Lower lobe of right lung (tissue), 2 donors: ENCODE data around the gene OR2B2. TPM values are rescaled to one million over a fixed set of nuclear protein-coding genes. Genes with fewer than 3 reads are reported as not detected.

Source experiments
- ATAC-seq, 2 donors: fragments of 200-7000 bp; cut with Tn5 transposase; one replicate each; pipeline ENCODE4 v1.9.1; 2020 to 2022; ENCODE audit warnings: mild to moderate bottlenecking in 2 of 2, moderate library complexity in 2 of 2
- DNase-seq: peaks from one replicate; pipeline ENCODE4 v3.0.0-alpha.2; 2020
- H3K27ac ChIP-seq: fragments of 200-600 bp; one replicate; pipeline ENCODE4 v1.8.0; 2022
- H3K27me3 ChIP-seq: fragments of 200-600 bp; one replicate; pipeline ENCODE4 v1.8.0; 2022; ENCODE audit warnings: low read depth
- H3K36me3 ChIP-seq: fragments of 200-600 bp; one replicate; pipeline ENCODE4 v1.8.0; 2022; ENCODE audit warnings: mild to moderate bottlenecking
- H3K4me1 ChIP-seq: fragments of 200-600 bp; one replicate; pipeline ENCODE4 v1.8.0; 2022
- H3K4me3 ChIP-seq: fragments of 200-600 bp; one replicate; pipeline ENCODE4 v1.8.0; 2022; ENCODE audit warnings: mild to moderate bottlenecking
- H3K9me3 ChIP-seq: fragments of 200-600 bp; one replicate; pipeline ENCODE4 v1.8.0; 2022
- CTCF ChIP-seq: fragments of 200-600 bp; IDR thresholded peaks from one replicate; pipeline ENCODE4 v1.8.0; 2022; ENCODE audit warnings: antibody characterized with exemption, mild to moderate bottlenecking
- intact Hi-C: fragments of 100-400 bp; cut with DNase I; formaldehyde crosslinking; loops from one replicate; pipeline ENCODE4 v1.11.0; 2022
- total RNA-seq: library from RNA; stranded (reverse); fragmentation: NEBNext Ultra II Directional; extraction: Animal tissue kit (Norgen Biotek cat#: 25700); gene quantifications from one replicate; pipeline ENCODE4 v1.2.1, GENCODE V29; 2021
- donor health status: DM: no; HTN: yes; CAD: no; lungs with severe emphysema.

The OR2B2 gene
- total RNA-seq, 1 donor from 2014 or later, result not detected

- intact Hi-C loops, result no loop called here
- DNase-seq, result peak; percentile 60
- Histone ChIP-seq H3K27me3 (peaks cover 17% of the 10 kb centered on the region), H3K27ac (peak overlapping the region; percentile 75), H3K4me3 (peak overlapping the region; percentile 71), H3K4me1 (peaks cover 25% of the 10 kb centered on the region), H3K9me3 (no peaks in the 10 kb centered on the region), H3K36me3 (no peaks in the 10 kb centered on the region)
- ATAC-seq, result peak; percentile 4 to 6
- no peak for TF ChIP-seq CTCF
These were observed 48.0 kb downstream of the OR2B2 start for GRCh38 chr6:27863962-27864905.

- H3K9me3 ChIP-seq, result no peaks in the 10 kb centered on the region
- no peak overlapping the region for H3K4me3 ChIP-seq
- peaks cover 23% of the 10 kb centered on the region for H3K4me1 ChIP-seq
- H3K27ac ChIP-seq, result no peak overlapping the region
- no peaks in the 10 kb centered on the region for H3K36me3 ChIP-seq
- no peak for TF ChIP-seq CTCF
- intact Hi-C loops, result no loop called here
- peaks cover 11% of the 10 kb centered on the region for H3K27me3 ChIP-seq
- DNase-seq, result no peak
- ATAC-seq, result no peak
These were observed 49.7 kb downstream of the OR2B2 start for GRCh38 chr6:27862396-27863066.

GRCh38 chr6:27861861-27862260 lies 50.3 kb downstream of the OR2B2 start:
- DNase-seq (no peak), ATAC-seq (no peak)
- Histone ChIP-seq H3K27ac (no peak overlapping the region), H3K27me3 (peaks cover 4% of the 10 kb centered on the region), H3K9me3 (no peaks in the 10 kb centered on the region), H3K4me1 (peaks cover 16% of the 10 kb centered on the region), H3K4me3 (no peak overlapping the region), H3K36me3 (no peaks in the 10 kb centered on the region)
- intact Hi-C loops, result no loop called here
- no peak for TF ChIP-seq CTCF

GRCh38 chr6:27861276-27861840 lies 50.8 kb downstream of the OR2B2 start:
- no peak for TF ChIP-seq CTCF
- Histone ChIP-seq H3K4me3 (no peak overlapping the region), H3K9me3 (no peaks in the 10 kb centered on the region), H3K36me3 (no peaks in the 10 kb centered on the region), H3K27me3 (no peaks in the 10 kb centered on the region), H3K4me1 (peaks cover 11% of the 10 kb centered on the region), H3K27ac (no peak overlapping the region)
- intact Hi-C loops, result no loop called here
- no peak for ATAC-seq
- no peak for DNase-seq

Other genes with a start within 250 kb of the OR2B2 start
- not detected for gene OR2B6, start 44.8 kb upstream of the OR2B2 start, total RNA-seq
- gene ZNF165, start 168.2 kb upstream of the OR2B2 start, total RNA-seq, result 2.2 TPM
- 6.8 TPM for gene ZSCAN16, start 212.2 kb upstream of the OR2B2 start, total RNA-seq
- 20.6 TPM for gene ZKSCAN8, start 229.5 kb upstream of the OR2B2 start, total RNA-seq